BLaER1 treated with 17β-estradiol and CSF1 and Interleukin-3, amounts not matched to agents 10 nM and 100 nM (cell line): ENCODE data around the gene AR.
A peak's percentile ranks its signal among the peaks of the same experiment; 100 is the strongest.
"Not testable (repeated sequence)": the region's sequence is repeated elsewhere in the genome, so short reads cannot be mapped to it uniquely, and the experiment has no call there.

Experiments
- H3K27ac ChIP-seq, 11 experiments: shearing (Covaris generic); formaldehyde crosslinking; 2 replicates each; pipeline ENCODE4 v1.8.1; 2022
- H3K27me3 ChIP-seq, 11 experiments: shearing (Covaris generic); formaldehyde crosslinking; 2 replicates each; pipeline ENCODE4 v1.8.1; 2022
- H3K36me3 ChIP-seq, 11 experiments: shearing (Covaris generic); formaldehyde crosslinking; 2 replicates each; pipeline ENCODE4 v1.8.1; 2022
- H3K4me1 ChIP-seq, 10 experiments: shearing (Covaris generic); formaldehyde crosslinking; 2 replicates each; pipeline ENCODE4 v1.8.1; 2022
- H3K4me2 ChIP-seq, 11 experiments: shearing (Covaris generic); formaldehyde crosslinking; 2 replicates each; pipeline ENCODE4 v1.8.1; 2022
- H3K4me3 ChIP-seq, 10 experiments: shearing (Covaris generic); formaldehyde crosslinking; 2 replicates each; pipeline ENCODE4 v1.8.1; 2022
- H3K9ac ChIP-seq, 11 experiments: shearing (Covaris generic); formaldehyde crosslinking; 2 replicates each; pipeline ENCODE4 v1.8.1; 2022
- H3K9me3 ChIP-seq, 11 experiments: shearing (Covaris generic); formaldehyde crosslinking; replicated peaks in 1 of 11; 2 replicates each; pipeline ENCODE4 v1.8.1; 2022
- H4K20me1 ChIP-seq, 11 experiments: shearing (Covaris generic); formaldehyde crosslinking; 2 replicates each; pipeline ENCODE4 v1.8.1; 2022
- Cebpa-rat ChIP-seq, 11 experiments: shearing (Covaris generic); IDR thresholded peaks; 2 replicates each; pipeline ENCODE4 v1.8.1; 2022

AR gene

DNA sequence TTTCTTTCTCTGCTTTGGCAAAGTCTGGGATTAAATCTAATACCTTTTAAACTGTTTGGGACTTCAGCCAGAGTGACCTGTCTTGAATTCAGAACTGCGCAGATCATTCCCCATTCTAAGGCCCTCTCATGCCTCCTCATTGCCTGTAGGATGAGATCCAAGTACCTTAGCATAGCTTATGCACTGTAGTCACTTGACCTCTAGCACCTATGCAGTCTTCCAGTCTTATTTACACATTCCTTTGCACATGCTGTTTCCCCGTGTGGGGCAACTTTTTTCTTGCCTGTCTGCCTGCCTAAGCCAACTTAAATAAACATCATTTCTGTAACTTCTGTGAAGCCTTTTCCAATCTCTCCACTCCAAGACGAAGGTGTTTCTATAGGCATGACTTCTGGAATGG, 68.4 kb downstream of the AR start:
- Histone ChIP-seq H3K9me3 (peaks cover 25 to 49% (median 37%) of the 10 kb centered on the region in 11 experiments), H4K20me1 (no peaks in the 10 kb centered on the region; a peak in 1 of 22 replicates), H3K4me2 (no peak overlapping the region), H3K27ac (no peak overlapping the region), H3K4me3 (no peak overlapping the region), H3K27me3 (no peaks in the 10 kb centered on the region), H3K36me3 (peaks cover 8 to 39% (median 23%) of the 10 kb centered on the region in 11 experiments; a peak in 18 of 22 replicates), H3K4me1 (peaks cover 0 to 7% (median 0%) of the 10 kb centered on the region in 10 experiments; a peak in 1 of 20 replicates), H3K9ac (no peak overlapping the region)
- no peak for TF ChIP-seq Cebpa-rat (IDR thresholded peaks at IDR 0.05)

DNA sequence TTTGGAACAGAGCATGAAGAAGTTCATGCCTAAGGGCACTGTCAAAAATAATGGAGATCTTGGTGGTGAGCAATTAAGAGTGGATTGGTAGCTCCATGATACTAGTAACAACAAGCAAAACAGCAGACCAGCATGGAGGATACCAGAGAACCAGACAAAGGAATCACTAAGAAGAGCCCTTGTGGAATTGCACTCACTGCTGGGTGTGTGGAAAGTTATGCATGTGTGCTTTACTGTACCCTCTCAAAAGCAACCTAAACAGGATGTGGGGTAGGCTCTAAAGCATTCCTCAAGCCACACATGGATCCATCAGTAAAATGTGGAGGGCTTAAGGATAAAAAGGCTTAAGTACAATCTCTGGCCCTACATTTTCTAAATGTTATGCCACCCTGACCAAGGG, 69.5 kb downstream of the AR start:
- no peak overlapping the region for H3K4me2 ChIP-seq
- peaks cover 8 to 28% (median 23%) of the 10 kb centered on the region in 11 experiments; a peak in 17 of 22 replicates for H3K36me3 ChIP-seq
- H3K4me3 ChIP-seq = no peak overlapping the region
- no peak for TF ChIP-seq Cebpa-rat (IDR thresholded peaks at IDR 0.05)
- peaks cover 0 to under 1% (median 0%) of the 10 kb centered on the region in 10 experiments; a peak in 1 of 20 replicates for H3K4me1 ChIP-seq
- H3K9me3 ChIP-seq = peaks cover 25 to 49% (median 37%) of the 10 kb centered on the region in 11 experiments
- no peak overlapping the region for H3K27ac ChIP-seq
- no peaks in the 10 kb centered on the region for H4K20me1 ChIP-seq
- H3K9ac ChIP-seq = no peak overlapping the region
- no peaks in the 10 kb centered on the region for H3K27me3 ChIP-seq

DNA sequence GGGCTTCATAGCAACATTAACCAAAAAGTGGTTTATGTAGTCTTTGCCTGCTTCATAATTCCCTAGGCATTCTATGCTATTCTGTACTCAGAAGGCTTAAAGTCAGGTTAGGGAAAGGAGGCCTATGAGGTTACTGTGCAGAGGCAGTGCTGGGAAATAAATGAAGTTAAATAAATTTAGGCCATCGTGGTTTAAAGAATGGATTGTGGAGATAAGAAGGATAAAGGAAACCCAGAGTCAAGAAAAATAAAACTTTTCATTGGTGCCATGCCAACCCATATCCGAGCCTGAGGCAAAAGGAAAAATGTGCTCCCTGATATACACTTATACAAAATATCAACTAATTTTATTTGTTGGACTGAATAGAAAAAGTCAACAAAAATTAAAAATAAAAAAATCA, 70.2 kb downstream of the AR start:
- H3K4me1 ChIP-seq = peaks cover 0 to 7% (median 0%) of the 10 kb centered on the region in 10 experiments; a peak in 6 of 20 replicates
- no peak overlapping the region for H3K27ac ChIP-seq
- TF ChIP-seq Cebpa-rat (IDR thresholded peaks at IDR 0.05) = no peak
- H4K20me1 ChIP-seq = no peaks in the 10 kb centered on the region
- no peak overlapping the region for H3K4me2 ChIP-seq
- no peaks in the 10 kb centered on the region for H3K27me3 ChIP-seq
- H3K9me3 ChIP-seq = peaks cover 25 to 49% (median 37%) of the 10 kb centered on the region in 11 experiments
- H3K4me3 ChIP-seq = no peak overlapping the region
- peaks cover 8 to 28% (median 23%) of the 10 kb centered on the region in 11 experiments; a peak in 17 of 22 replicates for H3K36me3 ChIP-seq
- no peak overlapping the region for H3K9ac ChIP-seq

DNA sequence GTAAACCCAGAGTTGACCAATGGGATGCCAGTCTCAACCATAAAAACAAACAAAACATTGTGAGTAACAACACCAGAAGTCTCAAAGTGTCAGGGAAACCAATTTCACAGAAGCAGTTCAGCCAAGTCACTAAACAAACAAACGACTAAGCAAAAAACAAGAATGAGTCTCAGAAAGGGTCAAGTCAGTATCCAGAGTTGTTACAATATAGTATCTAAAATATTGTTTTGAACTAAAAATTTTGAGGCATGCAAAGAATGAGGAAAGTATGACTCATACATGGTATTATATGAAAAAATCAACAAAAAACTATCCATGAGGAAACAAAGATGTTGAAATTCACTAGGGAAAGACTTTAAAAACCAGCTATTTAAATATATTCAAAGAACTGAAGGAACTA, 70.6 kb downstream of the AR start:
- Histone ChIP-seq H3K4me2 (no peak overlapping the region), H3K9ac (no peak overlapping the region), H4K20me1 (no peaks in the 10 kb centered on the region), H3K27me3 (no peaks in the 10 kb centered on the region), H3K4me3 (no peak overlapping the region), H3K27ac (no peak overlapping the region), H3K36me3 (peaks cover 8 to 28% (median 23%) of the 10 kb centered on the region in 11 experiments; a peak in 17 of 22 replicates), H3K4me1 (peaks cover 0 to 10% (median 0%) of the 10 kb centered on the region in 10 experiments; a peak in 6 of 20 replicates), H3K9me3 (peaks cover 25 to 49% (median 37%) of the 10 kb centered on the region in 11 experiments)
- no peak for TF ChIP-seq Cebpa-rat (IDR thresholded peaks at IDR 0.05)

DNA sequence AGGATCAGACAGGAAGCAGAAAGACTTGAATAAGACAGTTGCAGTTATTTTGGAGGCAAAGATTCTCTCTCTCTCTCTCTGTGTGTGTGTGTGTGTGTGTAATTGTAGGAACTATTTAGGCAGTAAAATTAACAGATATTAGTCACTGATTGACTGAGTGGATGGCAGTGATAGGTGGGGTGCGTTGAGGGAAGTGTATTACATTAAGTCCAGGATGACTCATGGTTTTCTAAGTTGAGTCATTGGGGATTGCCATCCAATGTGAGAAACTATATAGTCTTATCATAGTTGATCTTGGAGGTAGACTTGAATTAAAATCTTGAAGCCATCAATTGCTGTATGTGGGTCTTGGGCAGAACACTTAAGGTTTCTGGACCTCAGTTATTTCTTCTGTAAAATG, 75.4 kb downstream of the AR start:
- H4K20me1 ChIP-seq = no peaks in the 10 kb centered on the region
- no peak for TF ChIP-seq Cebpa-rat (IDR thresholded peaks at IDR 0.05)
- H3K4me2 ChIP-seq = peak overlapping the region in 2 of 11 experiments; percentile 4 to 48; a peak in 6 of 22 replicates
- 0 out of 22 replicates have a peak overlapping the region, but pooled peaks of 1 of the 11 experiments have one; percentile 13 for H3K27ac ChIP-seq
- H3K9ac ChIP-seq = no peak overlapping the region
- H3K4me1 ChIP-seq = peaks cover 0 to 16% (median 0%) of the 10 kb centered on the region in 10 experiments; a peak in 6 of 20 replicates
- H3K27me3 ChIP-seq = no peaks in the 10 kb centered on the region
- H3K36me3 ChIP-seq = peaks cover 0 to 9% (median 4%) of the 10 kb centered on the region in 11 experiments; a peak in 6 of 22 replicates
- no peak overlapping the region for H3K4me3 ChIP-seq
- H3K9me3 ChIP-seq = peaks cover 10 to 39% (median 26%) of the 10 kb centered on the region in 11 experiments

DNA sequence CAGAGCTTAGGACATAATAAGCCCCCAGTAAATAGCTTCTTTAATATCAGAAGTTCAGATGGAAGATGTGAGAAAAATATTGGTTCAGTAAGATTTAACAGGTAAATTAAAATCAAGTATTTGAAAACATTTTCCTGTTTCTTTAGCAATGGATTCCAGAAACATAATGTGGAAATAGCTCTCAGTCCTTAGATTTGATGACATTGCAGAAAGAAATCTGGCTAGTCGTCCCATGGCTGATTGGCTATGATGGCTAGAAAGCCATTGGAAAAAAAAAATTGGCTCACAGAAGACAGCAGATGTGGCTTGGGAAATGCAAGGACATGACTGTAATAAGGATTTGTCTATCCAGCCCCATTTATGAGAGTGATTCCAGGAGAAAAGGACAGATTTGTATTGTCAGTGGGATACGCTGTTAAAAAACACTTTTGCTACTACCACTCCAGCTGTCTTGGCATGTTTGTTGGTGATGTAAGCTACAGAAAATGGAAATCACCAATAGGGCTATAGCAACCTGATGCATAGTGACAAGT, 78.3 kb downstream of the AR start:
- Histone ChIP-seq H4K20me1 (no peaks in the 10 kb centered on the region), H3K27ac (no peak overlapping the region), H3K4me1 (peaks cover 0 to 16% (median 0%) of the 10 kb centered on the region in 10 experiments; a peak in 6 of 20 replicates), H3K4me2 (no peak overlapping the region), H3K9ac (no peak overlapping the region), H3K9me3 (peaks cover 9 to 32% (median 16%) of the 10 kb centered on the region in 11 experiments; a peak in 21 of 22 replicates), H3K4me3 (no peak overlapping the region), H3K27me3 (no peaks in the 10 kb centered on the region), H3K36me3 (peaks cover 0 to 6% (median 3%) of the 10 kb centered on the region in 11 experiments; a peak in 3 of 22 replicates)
- TF ChIP-seq Cebpa-rat (IDR thresholded peaks at IDR 0.05) = no peak

DNA sequence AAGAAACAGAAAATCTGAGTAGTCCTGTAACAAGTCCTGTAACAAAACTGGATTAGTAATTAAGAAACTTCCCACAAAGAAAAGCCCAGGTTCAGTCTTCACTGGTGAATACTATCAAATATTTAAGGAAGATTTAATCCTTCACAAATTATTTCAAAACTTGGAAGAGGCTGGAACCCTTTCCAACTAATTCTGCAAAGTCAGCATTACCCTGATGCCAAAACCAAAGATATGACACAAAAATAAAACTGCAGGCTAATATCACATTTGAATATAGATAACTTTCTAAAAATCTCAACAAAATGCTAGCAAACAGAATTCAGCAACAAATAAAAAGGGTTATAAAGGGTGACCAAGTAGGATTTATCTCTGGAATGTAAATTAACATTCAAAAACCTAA, 80.5 kb downstream of the AR start:
- H3K9me3 ChIP-seq = peaks cover 9 to 34% (median 19%) of the 10 kb centered on the region in 11 experiments; a peak in 21 of 22 replicates
- H3K4me3 ChIP-seq = no peak overlapping the region
- no peak for TF ChIP-seq Cebpa-rat (IDR thresholded peaks at IDR 0.05)

DNA sequence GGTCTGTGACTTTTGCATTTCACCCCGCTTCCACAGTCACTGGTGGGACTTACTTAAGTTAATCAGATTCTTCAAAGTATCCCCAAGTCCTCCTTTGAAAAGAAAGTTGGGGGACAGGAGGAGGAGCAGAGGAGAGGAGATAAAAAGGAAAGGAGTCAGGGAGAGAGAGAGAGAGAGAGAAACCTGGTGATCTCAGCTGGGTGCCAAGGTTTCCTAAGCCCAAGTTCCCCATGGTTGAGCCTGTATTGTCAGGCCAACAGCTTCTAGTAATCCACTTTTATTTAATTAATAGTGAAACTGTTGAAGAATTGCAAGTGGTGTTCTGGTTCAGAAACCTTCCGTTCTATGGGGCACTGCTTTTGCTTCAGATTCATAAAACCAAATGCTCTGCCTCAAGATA, 91.6 kb downstream of the AR start:
- Histone ChIP-seq H3K9me3 (peaks cover 0 to 18% (median 6%) of the 10 kb centered on the region in 11 experiments; a peak in 10 of 22 replicates), H3K27ac (no peak overlapping the region), H3K4me3 (no peak overlapping the region), H3K4me1 (no peaks in the 10 kb centered on the region), H3K4me2 (no peak overlapping the region), H3K27me3 (no peaks in the 10 kb centered on the region), H4K20me1 (peaks cover 0 to 7% (median 0%) of the 10 kb centered on the region in 11 experiments; a peak in 1 of 22 replicates), H3K9ac (no peak overlapping the region), H3K36me3 (peaks cover 0 to 7% (median 0%) of the 10 kb centered on the region in 11 experiments; a peak in 1 of 22 replicates)
- no peak for TF ChIP-seq Cebpa-rat (IDR thresholded peaks at IDR 0.05)

More for the DNA sequence above, 80.5 kb downstream of the AR start:
- no peak overlapping the region for H3K27ac ChIP-seq
- no peaks in the 10 kb centered on the region for H4K20me1 ChIP-seq
- peaks cover 0 to 7% (median 0%) of the 10 kb centered on the region in 10 experiments; a peak in 4 of 20 replicates for H3K4me1 ChIP-seq
- peaks cover 0 to 6% (median 3%) of the 10 kb centered on the region in 11 experiments; a peak in 3 of 22 replicates for H3K36me3 ChIP-seq
- H3K9ac ChIP-seq = no peak overlapping the region
- no peaks in the 10 kb centered on the region for H3K27me3 ChIP-seq
- no peak overlapping the region for H3K4me2 ChIP-seq

DNA sequence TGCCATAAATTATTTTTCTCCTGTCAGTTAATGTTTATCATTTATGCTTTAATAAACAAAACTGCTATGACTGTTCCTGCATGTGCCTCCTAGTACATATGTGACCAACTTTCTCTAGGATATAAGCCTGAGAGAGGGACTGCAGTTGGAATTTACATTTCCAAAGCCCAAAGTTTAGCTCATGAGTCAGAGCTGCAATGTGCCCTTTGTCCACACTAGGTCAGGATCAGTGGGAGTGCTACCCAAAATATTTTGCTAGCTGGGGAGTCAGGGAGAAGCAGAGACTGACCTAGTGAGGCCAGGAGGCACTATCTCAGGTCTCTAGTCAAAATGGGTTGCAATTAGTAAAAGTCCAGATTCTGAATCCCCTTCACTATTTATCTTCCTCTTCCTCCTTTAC, 92.7 kb downstream of the AR start:
- H3K36me3 ChIP-seq = peaks cover 0 to 7% (median 0%) of the 10 kb centered on the region in 11 experiments; a peak in 2 of 22 replicates
- no peak for TF ChIP-seq Cebpa-rat (IDR thresholded peaks at IDR 0.05)
- H3K9me3 ChIP-seq = peaks cover 0 to 18% (median 6%) of the 10 kb centered on the region in 11 experiments; a peak in 10 of 22 replicates
- H4K20me1 ChIP-seq = peaks cover 0 to 7% (median 0%) of the 10 kb centered on the region in 11 experiments; a peak in 1 of 22 replicates
- H3K4me1 ChIP-seq = no peaks in the 10 kb centered on the region
- H3K27me3 ChIP-seq = no peaks in the 10 kb centered on the region
- H3K4me2 ChIP-seq = no peak overlapping the region
- no peak overlapping the region for H3K4me3 ChIP-seq
- no peak overlapping the region for H3K27ac ChIP-seq
- no peak overlapping the region for H3K9ac ChIP-seq

DNA sequence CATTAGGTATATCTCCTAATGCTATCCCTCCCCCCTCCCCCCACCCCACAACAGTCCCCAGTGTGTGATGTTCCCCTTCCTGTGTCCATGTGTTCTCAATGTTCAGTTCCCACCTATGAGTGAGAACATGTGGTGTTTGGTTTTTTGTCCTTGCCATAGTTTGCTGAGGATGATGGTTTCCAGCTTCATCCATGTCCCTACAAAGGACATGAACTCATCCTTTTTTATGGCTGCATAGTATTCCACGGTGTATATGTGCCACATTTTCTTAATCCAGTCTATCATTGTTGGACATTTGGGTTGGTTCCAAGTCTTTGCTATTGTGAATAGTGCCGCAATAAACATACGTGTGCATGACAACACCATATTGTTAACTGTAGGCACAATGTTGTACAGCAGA, 93.5 kb downstream of the AR start:
- H3K27ac ChIP-seq, H3K4me1 ChIP-seq, H4K20me1 ChIP-seq, H3K27me3 ChIP-seq, H3K36me3 ChIP-seq, H3K4me3 ChIP-seq, H3K4me2 ChIP-seq, H3K9ac ChIP-seq: not testable (repeated sequence)
- peaks cover 0 to 18% (median 6%) of the 10 kb centered on the region in 11 experiments; a peak in 10 of 22 replicates for H3K9me3 ChIP-seq
